HepG2 (cell line): ENCODE measurements around the gene NAPEPLD. TPM values are rescaled to one million over a fixed set of nuclear protein-coding genes. Genes with fewer than 3 reads are reported as not detected.
A peak's percentile ranks its signal among the peaks of the same experiment; 100 is the strongest.

ENCODE experiments used
- ARHGAP35 ChIP-seq: sonication (generic); formaldehyde crosslinking; IDR thresholded peaks from 2 replicates; pipeline ENCODE4 v1.9.0; 2022; ENCODE audit warnings: mild to moderate bottlenecking, inconsistent platforms, moderate library complexity, missing genetic modification reagents, borderline replicate concordance
- EP300 ChIP-seq, 3 experiments: sonication (generic) in 1 of 3; formaldehyde crosslinking in 1 of 3; IDR thresholded peaks; 2 replicates each; pipeline versions ENCODE4 v1.5.1 to v1.6.1; 2011 to 2020; ENCODE audit warnings: low read depth in 2 of 3, low read length in 2 of 3, borderline replicate concordance in 1 of 3, improper control_type of control experiment in 1 of 3, mild to moderate bottlenecking in 1 of 3, missing genetic modification reagents in 1 of 3, moderate library complexity in 1 of 3
- ERF ChIP-seq: IDR thresholded peaks from 2 replicates; pipeline ENCODE4 v1.6.1; 2018; ENCODE audit warnings: missing biosample characterization, missing genetic modification reagents
- ETV6 ChIP-seq: sonication (generic); formaldehyde crosslinking; conservative IDR thresholded peaks from 2 replicates; pipeline ENCODE4 v1.4.0; 2020; ENCODE audit warnings: missing genetic modification reagents
- FOSL2 ChIP-seq: sonication (generic); formaldehyde crosslinking; IDR thresholded peaks from 2 replicates; pipeline ENCODE4 v1.4.0; 2020; ENCODE audit warnings: missing genetic modification reagents
- GABPA ChIP-seq, 2 experiments: IDR thresholded peaks; 2 replicates each; pipeline ENCODE4 v1.6.1; 2011 to 2016; ENCODE audit warnings: low read depth in 2 of 2, low read length in 1 of 2, missing biosample characterization in 1 of 2, missing genetic modification characterization in 1 of 2
- MEF2D ChIP-seq: sonication (generic); formaldehyde crosslinking; IDR thresholded peaks from 2 replicates; pipeline ENCODE4 v1.5.1; 2020; ENCODE audit warnings: mild to moderate bottlenecking, missing genetic modification reagents
- NFE2L2 ChIP-seq: fragments of 150-350 bp; IDR thresholded peaks from 2 replicates; pipeline ENCODE4 v1.6.1; 2014; ENCODE audit warnings: low read length
- NPAS2 ChIP-seq: sonication (generic); formaldehyde crosslinking; IDR thresholded peaks from 2 replicates; pipeline ENCODE4 v1.8.0; 2022; ENCODE audit warnings: mild to moderate bottlenecking, missing genetic modification reagents, borderline replicate concordance
- PCBP1 ChIP-seq: fragments of 200-400 bp; formaldehyde crosslinking; IDR thresholded peaks from 2 replicates; pipeline ENCODE4 v1.6.1; 2017; ENCODE audit warnings: mild to moderate bottlenecking, low read depth, low read length, borderline replicate concordance
- RBM39 ChIP-seq: fragments of 200-400 bp; formaldehyde crosslinking; IDR thresholded peaks from one replicate; pipeline ENCODE4 v1.6.1; 2018; ENCODE audit warnings: antibody characterized with exemption, mild to moderate bottlenecking, low read depth, low read length; ENCODE audit not compliant: poor library complexity, severe bottlenecking
- TP53 ChIP-seq: sonication (generic); formaldehyde crosslinking; conservative IDR thresholded peaks from 2 replicates; pipeline ENCODE4 v1.4.0; 2020; ENCODE audit warnings: missing genetic modification reagents
- ZNF235 ChIP-seq: sonication (generic); formaldehyde crosslinking; IDR thresholded peaks from 2 replicates; pipeline ENCODE4 v1.8.1; 2023; ENCODE audit warnings: mild to moderate bottlenecking, missing genetic modification reagents, borderline replicate concordance
- ZNF639 ChIP-seq: conservative IDR thresholded peaks from 2 replicates; pipeline ENCODE4 v1.6.1; 2018; ENCODE audit warnings: missing genetic modification reagents
- polyA plus RNA-seq, 8 experiments: library from polyadenylated mRNA; depleted of rRNA in 3 of 8; stranded (reverse) in 7 of 8; unstranded in 1 of 8; fragments of >200 nt; fragmentation: Illumina TruSeq in 4 of 8; extraction: Trizol in 4 of 8; gene quantifications; 2 replicates each; pipeline versions ENCODE4 v1.2.1 to v1.2.3, GENCODE V29; 2011 to 2016; ENCODE audit warnings: low read depth in 4 of 8, missing spikeins in 1 of 8, mixed read lengths in 1 of 8; ENCODE audit not compliant: insufficient read depth in 1 of 8
- total RNA-seq, 5 experiments: library from RNA; depleted of rRNA; stranded (reverse); fragments of >200 nt; fragmentation: Illumina TruSeq; extraction: Trizol; gene quantifications; 2 replicates each; pipeline ENCODE4 v1.2.3, GENCODE V29; 2016; ENCODE audit warnings: low read depth in 1 of 5
- TF ChIP-seq, protein P1 (sequence below): sonication (generic); formaldehyde crosslinking; IDR thresholded peaks from 2 replicates; pipeline ENCODE4 v1.4.0; 2020; ENCODE audit warnings: missing genetic modification reagents, borderline replicate concordance
- TF ChIP-seq, protein P2 (sequence below), 2 experiments: sonication (generic) in 1 of 2; formaldehyde crosslinking in 1 of 2; IDR thresholded peaks; 2 replicates each; pipeline versions ENCODE4 v1.4.0 to v1.6.1; 2018 to 2020; ENCODE audit warnings: missing genetic modification reagents in 2 of 2, borderline replicate concordance in 1 of 2, low read depth in 1 of 2, mild to moderate bottlenecking in 1 of 2, missing biosample characterization in 1 of 2
- TF ChIP-seq, protein P3 (sequence below): sonication (generic); formaldehyde crosslinking; IDR thresholded peaks from 2 replicates; pipeline ENCODE4 v1.4.0; 2020; ENCODE audit warnings: missing genetic modification reagents, borderline replicate concordance

The NAPEPLD gene
- total and polyA plus RNA-seq, 2 of the 13 experiments (the other 11 are each of a cell fraction or from before 2014, with no cell fraction given): 3.4 to 5.6 TPM

- TF ChIP-seq, protein P1, sequence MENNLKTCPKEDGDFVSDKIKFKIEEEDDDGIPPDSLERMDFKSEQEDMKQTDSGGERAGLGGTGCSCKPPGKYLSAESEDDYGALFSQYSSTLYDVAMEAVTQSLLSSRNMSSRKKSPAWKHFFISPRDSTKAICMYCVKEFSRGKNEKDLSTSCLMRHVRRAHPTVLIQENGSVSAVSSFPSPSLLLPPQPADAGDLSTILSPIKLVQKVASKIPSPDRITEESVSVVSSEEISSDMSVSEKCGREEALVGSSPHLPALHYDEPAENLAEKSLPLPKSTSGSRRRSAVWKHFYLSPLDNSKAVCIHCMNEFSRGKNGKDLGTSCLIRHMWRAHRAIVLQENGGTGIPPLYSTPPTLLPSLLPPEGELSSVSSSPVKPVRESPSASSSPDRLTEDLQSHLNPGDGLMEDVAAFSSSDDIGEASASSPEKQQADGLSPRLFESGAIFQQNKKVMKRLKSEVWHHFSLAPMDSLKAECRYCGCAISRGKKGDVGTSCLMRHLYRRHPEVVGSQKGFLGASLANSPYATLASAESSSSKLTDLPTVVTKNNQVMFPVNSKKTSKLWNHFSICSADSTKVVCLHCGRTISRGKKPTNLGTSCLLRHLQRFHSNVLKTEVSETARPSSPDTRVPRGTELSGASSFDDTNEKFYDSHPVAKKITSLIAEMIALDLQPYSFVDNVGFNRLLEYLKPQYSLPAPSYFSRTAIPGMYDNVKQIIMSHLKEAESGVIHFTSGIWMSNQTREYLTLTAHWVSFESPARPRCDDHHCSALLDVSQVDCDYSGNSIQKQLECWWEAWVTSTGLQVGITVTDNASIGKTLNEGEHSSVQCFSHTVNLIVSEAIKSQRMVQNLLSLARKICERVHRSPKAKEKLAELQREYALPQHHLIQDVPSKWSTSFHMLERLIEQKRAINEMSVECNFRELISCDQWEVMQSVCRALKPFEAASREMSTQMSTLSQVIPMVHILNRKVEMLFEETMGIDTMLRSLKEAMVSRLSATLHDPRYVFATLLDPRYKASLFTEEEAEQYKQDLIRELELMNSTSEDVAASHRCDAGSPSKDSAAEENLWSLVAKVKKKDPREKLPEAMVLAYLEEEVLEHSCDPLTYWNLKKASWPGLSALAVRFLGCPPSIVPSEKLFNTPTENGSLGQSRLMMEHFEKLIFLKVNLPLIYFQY (CRISPR knock-in tag): no peak; the same call in 1 of the 2 replicates
- TF ChIP-seq ZNF235 (CRISPR knock-in tag) (no peak), GABPA (IDR thresholded peaks at IDR 0.05; ENCODE audit: low read depth, low read length) (peak; percentile 30; the same call in 1 of the 2 replicates), GABPA (CRISPR knock-in tag; IDR thresholded peaks at IDR 0.05; ENCODE audit: low read depth) (peak; percentile 65; the same call in 1 of the 2 replicates), FOSL2 (peak; percentile 13; the same call in 1 of the 2 replicates), ETV6 (CRISPR knock-in tag) (0 out of 2 replicates have a peak, but pooled peaks have one; percentile 35), ARHGAP35 (no peak), RBM39 (peak; percentile 93), ERF (no peak), TP53 (CRISPR knock-in tag) (no peak), NFE2L2 (no peak), ZNF639 (CRISPR knock-in tag) (peak; percentile 27; the same call in 1 of the 2 replicates), NPAS2 (CRISPR knock-in tag) (no peak), EP300 (IDR thresholded peaks at IDR 0.05; ENCODE audit: low read depth in 2 of 2, low read length in 2 of 2) (no peak), EP300 (CRISPR knock-in tag; IDR thresholded peaks at IDR 0.05; ENCODE audit: borderline replicate concordance) (no peak), PCBP1 (no peak), MEF2D (CRISPR knock-in tag) (peak; percentile 44; the same call in 1 of the 2 replicates)
- TF ChIP-seq, protein P2, sequence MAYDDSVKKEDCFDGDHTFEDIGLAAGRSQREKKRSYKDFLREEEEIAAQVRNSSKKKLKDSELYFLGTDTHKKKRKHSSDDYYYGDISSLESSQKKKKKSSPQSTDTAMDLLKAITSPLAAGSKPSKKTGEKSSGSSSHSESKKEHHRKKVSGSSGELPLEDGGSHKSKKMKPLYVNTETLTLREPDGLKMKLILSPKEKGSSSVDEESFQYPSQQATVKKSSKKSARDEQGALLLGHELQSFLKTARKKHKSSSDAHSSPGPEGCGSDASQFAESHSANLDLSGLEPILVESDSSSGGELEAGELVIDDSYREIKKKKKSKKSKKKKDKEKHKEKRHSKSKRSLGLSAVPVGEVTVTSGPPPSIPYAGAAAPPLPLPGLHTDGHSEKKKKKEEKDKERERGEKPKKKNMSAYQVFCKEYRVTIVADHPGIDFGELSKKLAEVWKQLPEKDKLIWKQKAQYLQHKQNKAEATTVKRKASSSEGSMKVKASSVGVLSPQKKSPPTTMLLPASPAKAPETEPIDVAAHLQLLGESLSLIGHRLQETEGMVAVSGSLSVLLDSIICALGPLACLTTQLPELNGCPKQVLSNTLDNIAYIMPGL (CRISPR knock-in tag; IDR thresholded peaks at IDR 0.05; ENCODE audit: borderline replicate concordance in 1 of 2, low read depth in 1 of 2): no peak; a peak in 1 of 4 replicates
- TF ChIP-seq, protein P3, sequence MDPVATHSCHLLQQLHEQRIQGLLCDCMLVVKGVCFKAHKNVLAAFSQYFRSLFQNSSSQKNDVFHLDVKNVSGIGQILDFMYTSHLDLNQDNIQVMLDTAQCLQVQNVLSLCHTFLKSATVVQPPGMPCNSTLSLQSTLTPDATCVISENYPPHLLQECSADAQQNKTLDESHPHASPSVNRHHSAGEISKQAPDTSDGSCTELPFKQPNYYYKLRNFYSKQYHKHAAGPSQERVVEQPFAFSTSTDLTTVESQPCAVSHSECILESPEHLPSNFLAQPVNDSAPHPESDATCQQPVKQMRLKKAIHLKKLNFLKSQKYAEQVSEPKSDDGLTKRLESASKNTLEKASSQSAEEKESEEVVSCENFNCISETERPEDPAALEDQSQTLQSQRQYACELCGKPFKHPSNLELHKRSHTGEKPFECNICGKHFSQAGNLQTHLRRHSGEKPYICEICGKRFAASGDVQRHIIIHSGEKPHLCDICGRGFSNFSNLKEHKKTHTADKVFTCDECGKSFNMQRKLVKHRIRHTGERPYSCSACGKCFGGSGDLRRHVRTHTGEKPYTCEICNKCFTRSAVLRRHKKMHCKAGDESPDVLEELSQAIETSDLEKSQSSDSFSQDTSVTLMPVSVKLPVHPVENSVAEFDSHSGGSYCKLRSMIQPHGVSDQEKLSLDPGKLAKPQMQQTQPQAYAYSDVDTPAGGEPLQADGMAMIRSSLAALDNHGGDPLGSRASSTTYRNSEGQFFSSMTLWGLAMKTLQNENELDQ (CRISPR knock-in tag): no peak
Observed at GRCh38 chr7:103148994-103149807, at the start of gene NAPEPLD (continued).
